Adipose tissue (tissue), 3 donors: Measurements from ENCODE around the gene TTLL10. TPM values are rescaled to one million over a fixed set of nuclear protein-coding genes. Genes with fewer than 3 reads are reported as not detected.

Experiments
- H3K27ac ChIP-seq: one replicate; pipeline ENCODE4 v1.5.1; 2013; ENCODE audit warnings: low read depth, low read length
- WGBS, 3 donors: extraction: QIAGEN DNeasy Blood & Tissue Kit; methylation state at CpG; one replicate each; pipeline ENCODE4 v1.1.7; 2013; 5-methylcytosine and 5-hydroxymethylcytosine counted together
- polyA plus RNA-seq, 3 donors: library from polyadenylated mRNA; stranded (reverse); fragments of 200-250 nt; gene quantifications; one replicate each; pipeline ENCODE4 v1.2.3, GENCODE V29; 2013
- donor health status: healthy with polysubstance abuse.
- donor health status: Bipolar disorder and iron deficiency.
- donor health status: healthy.

The TTLL10 gene
- polyA plus RNA-seq = under 1 TPM; 0.13 to 0.98 (median 0.45) TPM

DNA sequence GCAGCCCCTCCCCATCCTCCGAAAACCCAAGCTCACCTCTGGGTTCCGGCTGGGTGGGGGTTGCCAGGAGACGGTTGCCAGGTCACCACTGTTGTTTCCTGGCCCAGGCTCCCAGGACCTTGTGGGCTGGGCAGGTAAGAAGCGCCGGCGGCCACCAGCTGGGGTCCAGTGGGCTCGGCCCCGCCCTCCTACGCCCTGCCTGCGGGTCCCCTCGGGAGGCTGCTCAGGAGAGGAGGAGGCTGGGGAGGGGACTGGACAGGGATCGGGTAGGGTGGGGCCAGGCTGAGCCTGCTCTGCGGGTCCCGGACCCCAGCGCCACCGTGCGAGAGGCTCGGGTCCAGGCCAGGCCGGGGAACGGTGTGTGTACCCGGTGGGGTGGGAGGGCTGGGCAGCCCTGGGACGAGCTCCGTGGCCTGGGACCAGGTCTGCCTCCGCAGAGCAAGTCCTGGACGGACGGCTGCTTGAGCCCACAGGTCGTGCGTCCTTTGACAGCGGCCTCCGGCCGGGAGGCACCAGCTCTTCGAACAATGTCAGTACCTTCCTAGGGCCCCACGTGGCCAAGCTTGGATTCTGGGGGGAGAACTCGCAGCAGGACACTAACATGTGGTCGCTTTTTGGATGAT is at the start of gene TTLL10:
TTLL10 (plus strand) TSS at position 88 of the 623 bp plus-strand sequence. CDS start 5,336 bp downstream, outside the sequence.
- H3K27ac ChIP-seq = no peak within 1 kb of the TSS
- 13 to 66% (median 26%) methylated on average over 31 to 35 of the region's 35 CpGs for WGBS, 3 donors

DNA sequence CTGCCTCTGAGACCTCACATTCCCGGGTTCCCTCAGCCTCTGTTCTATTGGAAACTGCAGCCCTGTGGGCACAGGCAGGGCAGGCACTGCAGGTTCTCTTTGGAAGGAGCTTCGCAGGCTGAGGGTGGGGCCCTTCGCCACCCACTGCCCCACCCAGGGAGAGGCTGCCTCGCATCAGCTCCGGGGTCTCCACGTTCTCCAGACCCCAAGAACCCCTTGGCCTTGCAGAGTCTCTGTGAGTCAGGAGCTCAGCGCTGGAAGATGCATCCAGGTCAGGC is 49.2 kb upstream of the TTLL10 start:
- H3K27ac ChIP-seq = no peak overlapping the region
- 78 to 93% (median 86%) methylated on average over 7 of the region's 7 CpGs for WGBS, 3 donors

GRCh38 chr1:1124786-1125642 is 48.7 kb upstream of the TTLL10 start:
- no peak overlapping the region for H3K27ac ChIP-seq
- WGBS, 3 donors = 47 to 83% (median 77%) methylated on average over 24 to 29 of the region's 29 CpGs

DNA sequence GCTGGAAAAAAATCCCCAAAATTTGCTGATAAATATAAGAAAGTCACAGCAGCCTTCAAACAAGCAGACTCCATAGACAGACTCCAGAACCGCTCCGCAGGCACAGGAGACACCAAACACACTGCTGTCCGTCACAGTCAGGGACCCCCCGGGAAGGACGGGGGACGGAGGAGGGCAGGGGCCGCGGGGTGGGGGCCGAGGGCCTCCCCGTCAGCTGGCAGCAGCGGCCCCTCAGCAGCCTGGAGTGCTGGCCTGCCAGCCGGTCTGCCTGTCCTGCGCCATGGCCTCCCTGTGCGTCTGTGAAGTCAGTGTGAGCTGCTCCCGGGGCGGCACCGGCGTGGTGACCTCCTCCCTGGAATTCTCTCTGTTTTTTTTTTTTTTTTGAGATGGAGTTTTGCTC is 47.7 kb upstream of the TTLL10 start:
- 83 to 90% (median 84%) methylated on average over 13 to 18 of the region's 18 CpGs for WGBS, 3 donors
- H3K27ac ChIP-seq = no peak overlapping the region

GRCh38 chr1:1127551-1128451 is 45.9 kb upstream of the TTLL10 start:
- WGBS, 3 donors = 83 to 85% (median 83%) methylated on average over 43 to 45 of the region's 45 CpGs
- no peak overlapping the region for H3K27ac ChIP-seq

- 37 to 78% (median 78%) methylated on average over 32 of the region's 32 CpGs for WGBS, 3 donors
- no peak overlapping the region for H3K27ac ChIP-seq
Observed at GRCh38 chr1:1128454-1129139, 45.1 kb upstream of the TTLL10 start.

GRCh38 chr1:1129381-1129821 is 44.3 kb upstream of the TTLL10 start:
- WGBS, 3 donors = 68 to 84% (median 78%) methylated on average over 19 of the region's 19 CpGs
- no peak overlapping the region for H3K27ac ChIP-seq

GRCh38 chr1:1130206-1131120 is 43.2 kb upstream of the TTLL10 start:
- no peak overlapping the region for H3K27ac ChIP-seq

DNA sequence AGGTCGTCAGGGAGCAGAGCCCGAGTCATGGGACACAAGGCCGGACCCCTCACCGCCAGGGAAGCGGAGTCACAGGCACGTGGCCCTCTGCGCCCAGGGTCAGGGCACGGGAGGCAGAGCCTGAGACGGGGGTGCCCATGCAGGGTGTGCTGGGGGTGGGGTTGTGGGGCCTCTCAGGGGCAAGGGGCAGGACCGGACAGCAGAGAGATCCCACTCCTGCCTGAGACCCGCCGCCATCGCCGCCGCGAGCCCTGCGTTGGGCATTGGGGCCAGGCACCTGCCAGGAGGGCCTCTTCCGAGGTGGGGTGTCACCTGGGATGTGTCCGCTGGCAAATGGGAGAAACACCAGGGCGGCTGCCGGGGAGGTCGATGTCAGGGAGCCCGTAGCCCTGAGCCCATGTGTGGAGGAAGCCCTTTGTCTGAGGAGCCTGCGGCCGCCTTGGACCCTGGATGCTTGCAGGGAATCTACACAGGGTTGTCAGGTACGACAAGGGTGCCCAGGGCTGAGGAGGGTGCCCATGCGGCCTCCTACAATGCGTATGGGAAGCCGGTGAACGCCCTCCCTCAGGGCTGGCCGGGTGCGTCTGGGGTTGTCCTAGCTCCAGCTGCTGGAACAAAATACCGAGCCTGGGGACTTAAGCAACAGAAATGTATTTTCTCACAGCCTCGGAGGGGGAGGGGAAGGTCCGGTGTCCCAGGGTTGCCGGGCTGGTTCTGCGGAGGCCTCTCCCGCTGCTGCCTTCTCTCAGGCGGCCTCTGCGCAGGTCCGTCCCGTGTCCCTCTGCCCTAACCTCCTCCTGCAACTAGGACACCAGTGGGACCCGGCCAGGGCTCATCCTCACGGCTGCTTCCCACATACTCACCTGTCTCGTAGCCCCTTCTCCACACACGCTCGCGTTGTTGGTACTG is 41.4 kb upstream of the TTLL10 start:
- WGBS, 3 donors = 66 to 88% (median 80%) methylated on average over 47 to 48 of the region's 48 CpGs
- H3K27ac ChIP-seq = no peak overlapping the region

More at GRCh38 chr1:1130206-1131120, 43.2 kb upstream of the TTLL10 start:
- 76 to 89% (median 87%) methylated on average over 43 of the region's 43 CpGs for WGBS, 3 donors

- WGBS, 3 donors = 41 to 67% (median 60%) methylated on average over 27 to 32 of the region's 32 CpGs
- H3K27ac ChIP-seq = no peak overlapping the region
Observed at GRCh38 chr1:1132956-1133750, 40.5 kb upstream of the TTLL10 start.

DNA sequence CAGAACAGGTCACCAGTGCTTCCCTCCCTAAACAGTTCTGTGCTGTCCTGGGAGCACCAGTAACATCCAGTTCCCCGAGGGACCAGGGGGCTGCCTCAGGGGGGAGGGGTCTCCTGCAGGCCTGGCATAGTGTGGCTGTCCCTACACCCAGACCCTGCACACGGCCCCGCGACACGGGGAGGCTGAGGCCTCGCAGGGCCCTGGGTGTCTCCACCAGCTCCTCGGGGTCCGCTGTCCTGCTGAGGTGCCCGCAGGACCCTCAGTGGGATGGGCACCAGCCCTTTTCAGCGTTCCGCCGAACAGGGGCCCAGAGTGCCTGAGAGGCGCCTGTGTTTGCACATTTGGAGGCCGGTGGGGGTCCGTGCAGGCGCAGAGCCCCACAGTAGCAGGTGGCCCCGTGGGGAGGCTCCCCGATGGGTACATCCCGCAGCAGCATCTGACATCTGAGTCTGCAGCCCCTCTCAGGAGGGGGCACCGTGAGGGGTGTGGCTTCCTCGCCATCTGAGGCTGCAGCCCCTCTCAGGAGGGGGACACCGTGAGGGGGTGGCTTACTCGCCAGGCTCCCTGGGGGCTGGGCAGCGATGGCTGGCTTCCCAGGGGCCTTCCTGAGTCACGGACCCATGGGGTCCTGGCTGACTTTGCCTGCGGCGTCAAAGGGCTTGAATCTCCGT is 39.2 kb upstream of the TTLL10 start:
- no peak overlapping the region for H3K27ac ChIP-seq
- WGBS, 3 donors = 86 to 95% (median 88%) methylated on average over 28 of the region's 28 CpGs

- WGBS, 3 donors = 80 to 86% (median 85%) methylated on average over 20 of the region's 20 CpGs
- no peak overlapping the region for H3K27ac ChIP-seq
Observed at GRCh38 chr1:1135339-1136136, 38.1 kb upstream of the TTLL10 start.

- no peak overlapping the region for H3K27ac ChIP-seq
- WGBS, 3 donors = 20 to 28% (median 24%) methylated on average over 32 to 48 of the region's 48 CpGs
Observed at GRCh38 chr1:1136547-1137230, 37.0 kb upstream of the TTLL10 start.
